ENCODE results near the gene RAB17.

GRCh38 chr2:237603718-237604362, 13.3 kb upstream of the RAB17 start:
- TF ChIP-seq CTCF (IDR thresholded peaks at IDR 0.05; ENCODE audit: low read length), result no peak
- TF ChIP-seq EZH2phosphoT487 (IDR thresholded peaks at IDR 0.05; ENCODE audit: low read length), result no peak
- no peak for TF ChIP-seq EZH2 (optimal IDR thresholded peaks at IDR 0.05; ENCODE audit: low read depth, low read length)
